Measurements from ENCODE around the gene PGLYRP4.

PGLYRP4 gene, protein sequence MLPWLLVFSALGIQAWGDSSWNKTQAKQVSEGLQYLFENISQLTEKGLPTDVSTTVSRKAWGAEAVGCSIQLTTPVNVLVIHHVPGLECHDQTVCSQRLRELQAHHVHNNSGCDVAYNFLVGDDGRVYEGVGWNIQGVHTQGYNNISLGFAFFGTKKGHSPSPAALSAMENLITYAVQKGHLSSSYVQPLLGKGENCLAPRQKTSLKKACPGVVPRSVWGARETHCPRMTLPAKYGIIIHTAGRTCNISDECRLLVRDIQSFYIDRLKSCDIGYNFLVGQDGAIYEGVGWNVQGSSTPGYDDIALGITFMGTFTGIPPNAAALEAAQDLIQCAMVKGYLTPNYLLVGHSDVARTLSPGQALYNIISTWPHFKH

DNA sequence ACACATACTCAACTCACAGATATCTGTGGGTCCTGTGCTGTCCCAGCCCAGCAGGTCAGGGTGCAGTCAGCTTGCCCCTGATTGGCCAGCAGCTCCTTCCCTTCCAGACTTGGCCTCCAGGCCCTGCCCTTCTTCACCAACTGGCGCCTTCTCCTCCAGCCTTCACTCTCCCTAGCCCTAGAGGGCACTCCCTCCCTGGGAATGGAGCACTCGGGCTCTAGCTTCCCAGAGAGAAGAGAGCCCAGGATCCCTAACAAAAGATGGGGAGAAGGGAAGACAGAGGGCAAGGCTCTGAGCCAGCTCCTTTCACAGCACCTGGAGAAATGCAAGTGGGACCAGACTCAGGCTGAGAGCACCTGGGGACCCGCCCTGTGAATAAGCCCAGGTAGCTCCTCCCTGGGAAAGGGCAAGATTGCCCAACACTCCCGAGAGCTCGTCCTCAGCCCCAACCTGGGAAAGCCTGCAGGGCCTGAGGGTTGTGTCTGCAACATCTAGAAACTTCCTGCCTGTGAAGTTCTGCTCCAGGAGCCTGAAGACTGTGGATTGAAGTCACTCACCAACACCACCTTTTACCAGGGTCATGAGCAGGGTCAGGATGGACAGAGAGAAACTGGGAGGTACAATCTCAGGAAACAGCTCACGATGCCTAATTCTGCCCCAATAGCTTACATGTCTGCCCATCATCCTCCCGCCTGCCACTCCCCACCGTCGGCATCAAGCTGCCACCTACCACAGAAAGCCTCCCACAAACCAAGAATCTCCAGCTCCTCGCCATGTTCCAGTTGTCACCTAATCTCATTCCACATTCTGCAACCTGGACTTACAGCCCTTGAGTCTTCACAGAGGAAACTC lies at the start of gene PGLYRP4:
Gene PGLYRP4 (minus strand): TSS at position 331 of the 852 bp plus-strand sequence. CDS start 909 bp downstream, outside the sequence.
- DNase-seq (ENCODE audit: low read depth), result no peak
- no peak within 1 kb of the TSS for H3K4me3 ChIP-seq (ENCODE audit: low read length)
- TF ChIP-seq, protein P1, sequence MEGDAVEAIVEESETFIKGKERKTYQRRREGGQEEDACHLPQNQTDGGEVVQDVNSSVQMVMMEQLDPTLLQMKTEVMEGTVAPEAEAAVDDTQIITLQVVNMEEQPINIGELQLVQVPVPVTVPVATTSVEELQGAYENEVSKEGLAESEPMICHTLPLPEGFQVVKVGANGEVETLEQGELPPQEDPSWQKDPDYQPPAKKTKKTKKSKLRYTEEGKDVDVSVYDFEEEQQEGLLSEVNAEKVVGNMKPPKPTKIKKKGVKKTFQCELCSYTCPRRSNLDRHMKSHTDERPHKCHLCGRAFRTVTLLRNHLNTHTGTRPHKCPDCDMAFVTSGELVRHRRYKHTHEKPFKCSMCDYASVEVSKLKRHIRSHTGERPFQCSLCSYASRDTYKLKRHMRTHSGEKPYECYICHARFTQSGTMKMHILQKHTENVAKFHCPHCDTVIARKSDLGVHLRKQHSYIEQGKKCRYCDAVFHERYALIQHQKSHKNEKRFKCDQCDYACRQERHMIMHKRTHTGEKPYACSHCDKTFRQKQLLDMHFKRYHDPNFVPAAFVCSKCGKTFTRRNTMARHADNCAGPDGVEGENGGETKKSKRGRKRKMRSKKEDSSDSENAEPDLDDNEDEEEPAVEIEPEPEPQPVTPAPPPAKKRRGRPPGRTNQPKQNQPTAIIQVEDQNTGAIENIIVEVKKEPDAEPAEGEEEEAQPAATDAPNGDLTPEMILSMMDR (conservative IDR thresholded peaks at IDR 0.05; ENCODE audit: low read depth, low read length), result no peak

DNA sequence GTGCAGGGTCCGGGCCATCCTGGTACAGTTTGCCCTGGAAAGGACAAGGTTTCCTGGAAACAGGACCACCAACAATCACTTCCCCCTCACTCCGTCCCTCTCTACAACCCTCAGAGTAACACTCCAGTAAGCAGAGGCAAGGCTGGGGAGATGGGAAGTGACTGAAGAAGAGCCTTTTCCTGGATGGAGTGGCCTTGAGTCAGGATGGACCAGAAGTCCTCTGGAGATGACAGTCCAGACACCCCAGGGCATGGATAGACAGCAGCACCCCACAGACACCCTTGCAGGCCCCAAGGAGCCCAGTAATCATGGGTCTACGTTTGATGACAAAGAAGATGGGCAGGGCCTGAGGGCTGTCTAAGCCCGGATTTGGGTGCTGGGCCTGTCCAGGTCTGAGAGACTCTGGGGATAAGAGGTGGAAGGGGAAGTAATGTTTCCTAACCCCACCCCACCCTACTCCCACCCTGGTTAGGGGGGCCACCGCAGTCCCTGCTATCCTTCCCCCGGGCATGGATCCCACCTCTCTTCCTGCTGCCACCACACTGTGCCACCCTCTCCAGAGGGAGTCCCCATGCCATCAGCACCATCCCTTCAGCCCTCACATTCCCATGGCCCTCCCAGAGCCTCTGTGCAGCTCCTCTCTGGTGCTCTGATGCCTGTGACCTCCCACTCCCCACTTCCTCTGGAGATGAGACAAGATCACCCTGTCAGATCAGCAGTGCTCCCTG lies 49.4 kb upstream of the PGLYRP4 start:
- no peak overlapping the region for H3K4me3 ChIP-seq (ENCODE audit: low read length)
- TF ChIP-seq, protein P1 (conservative IDR thresholded peaks at IDR 0.05; ENCODE audit: low read depth, low read length), result no peak
- DNase-seq (ENCODE audit: low read depth), result no peak

DNA sequence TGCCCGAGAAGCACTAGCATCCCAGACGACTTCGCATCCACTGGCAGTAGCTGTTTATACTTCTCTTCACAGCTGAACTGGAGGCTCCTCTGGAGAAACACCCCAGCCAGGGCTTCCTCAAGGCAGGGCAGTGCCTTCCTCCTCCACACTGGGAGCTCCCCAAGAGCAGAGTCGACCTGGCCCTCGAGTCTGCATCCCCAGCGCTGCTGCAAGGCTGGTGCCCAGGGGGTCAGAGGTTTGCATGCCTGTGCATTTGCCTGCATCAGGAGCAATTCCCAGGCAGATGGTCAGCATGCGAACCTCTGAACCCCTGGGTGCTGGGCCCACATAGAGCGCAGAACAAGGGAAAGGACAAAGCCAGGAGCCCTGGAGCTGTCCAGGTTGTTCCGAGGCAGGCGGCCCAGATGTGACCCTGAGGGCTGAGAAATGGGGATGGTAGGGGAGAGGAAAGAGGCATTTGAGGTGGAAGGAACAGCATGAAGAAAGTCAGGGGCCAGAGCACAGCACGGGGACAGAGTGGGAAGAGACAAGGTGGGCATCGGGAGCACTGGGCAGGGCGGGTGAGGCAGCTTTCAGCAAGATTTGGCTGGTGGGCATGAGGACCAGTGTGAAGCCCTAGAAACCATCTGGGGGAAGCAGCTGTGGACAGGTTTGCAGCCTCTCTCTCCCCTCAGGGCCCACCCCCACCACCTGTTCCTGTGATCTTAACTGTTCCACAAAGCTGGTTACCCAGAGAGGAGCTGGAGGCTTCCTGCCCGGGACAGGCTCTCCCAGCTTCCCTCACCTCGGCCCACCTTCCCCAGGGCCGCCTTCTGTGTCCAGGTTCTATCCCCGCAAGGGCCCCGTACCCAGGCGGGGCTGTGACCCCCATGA lies 48.6 kb upstream of the PGLYRP4 start:
- H3K4me3 ChIP-seq (ENCODE audit: low read length), result no peak overlapping the region
- TF ChIP-seq, protein P1 (conservative IDR thresholded peaks at IDR 0.05; ENCODE audit: low read depth, low read length), result no peak
- no peak for DNase-seq (ENCODE audit: low read depth)

DNA sequence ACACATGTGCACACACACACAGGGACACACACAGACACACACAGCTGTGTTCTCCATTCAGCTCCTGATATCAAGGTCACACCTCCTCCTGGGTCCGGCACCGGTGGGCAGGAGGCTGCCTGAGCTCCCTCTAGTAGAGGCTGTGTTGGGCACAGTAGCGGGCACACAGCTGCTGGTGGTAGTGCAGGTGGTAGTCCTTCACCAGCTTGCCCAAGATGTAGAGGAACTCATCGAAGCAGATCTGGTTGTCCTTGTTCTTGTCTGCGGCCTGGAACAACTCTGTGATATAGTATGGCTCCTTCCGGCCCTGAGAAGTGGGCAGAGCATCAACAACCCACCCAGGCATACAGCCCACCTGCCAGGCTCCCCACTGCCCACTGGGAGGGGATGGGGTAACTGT lies 47.8 kb upstream of the PGLYRP4 start:
- TF ChIP-seq, protein P1 (conservative IDR thresholded peaks at IDR 0.05; ENCODE audit: low read depth, low read length), result no peak
- no peak for DNase-seq (ENCODE audit: low read depth)
- no peak overlapping the region for H3K4me3 ChIP-seq (ENCODE audit: low read length)

DNA sequence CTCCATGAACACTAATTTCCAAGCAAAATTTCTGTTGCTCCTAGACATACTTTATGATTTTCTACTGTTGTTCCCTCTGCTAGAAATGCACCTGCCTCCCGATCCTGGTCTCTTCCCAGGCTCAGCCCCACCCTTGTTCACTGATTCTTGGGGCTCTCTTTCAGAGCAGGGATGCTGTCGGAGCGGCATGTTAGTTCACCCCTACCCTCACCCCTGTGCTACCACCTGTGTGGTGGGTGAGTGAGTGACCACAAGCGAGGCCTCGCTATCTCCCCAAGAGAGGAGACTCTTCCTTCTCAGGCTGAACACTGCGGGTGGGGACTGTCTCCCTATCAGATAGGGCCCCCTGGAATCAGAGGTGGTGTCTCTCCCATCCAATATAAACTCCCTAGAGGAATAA lies 47.1 kb upstream of the PGLYRP4 start:
- DNase-seq (ENCODE audit: low read depth), result no peak
- TF ChIP-seq, protein P1 (conservative IDR thresholded peaks at IDR 0.05; ENCODE audit: low read depth, low read length), result no peak
- no peak overlapping the region for H3K4me3 ChIP-seq (ENCODE audit: low read length)

DNA sequence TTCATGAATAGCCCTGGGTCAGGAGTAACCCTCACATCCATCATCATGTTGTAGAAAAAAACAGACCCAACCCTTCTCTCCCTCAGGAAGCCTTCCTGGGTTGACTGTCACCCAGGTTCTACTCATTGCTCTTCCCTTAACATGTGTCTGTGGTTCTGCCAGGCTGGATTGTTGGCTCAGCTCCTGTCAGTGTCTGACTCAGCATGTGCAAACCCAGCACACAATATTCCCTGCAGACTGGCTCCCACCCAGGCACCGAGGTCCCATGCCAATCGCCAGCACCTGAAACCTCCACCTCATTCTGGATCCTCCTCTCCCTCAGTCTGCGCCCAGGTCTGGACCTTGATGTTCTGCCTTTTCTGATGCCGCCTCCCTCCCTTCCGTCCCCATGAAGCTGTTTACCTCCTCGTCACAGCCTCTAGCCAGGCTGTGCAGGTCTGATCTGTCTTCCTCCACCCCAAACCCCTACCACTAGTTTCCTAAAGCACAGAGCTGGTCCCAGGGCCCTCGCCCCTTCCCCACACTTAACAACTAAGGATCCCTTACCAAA lies 46.6 kb upstream of the PGLYRP4 start:
- H3K4me3 ChIP-seq (ENCODE audit: low read length), result no peak overlapping the region
- DNase-seq (ENCODE audit: low read depth), result no peak
- TF ChIP-seq, protein P1 (conservative IDR thresholded peaks at IDR 0.05; ENCODE audit: low read depth, low read length), result no peak
